ENCODE results near the gene SPG7.

The SPG7 gene

DNA sequence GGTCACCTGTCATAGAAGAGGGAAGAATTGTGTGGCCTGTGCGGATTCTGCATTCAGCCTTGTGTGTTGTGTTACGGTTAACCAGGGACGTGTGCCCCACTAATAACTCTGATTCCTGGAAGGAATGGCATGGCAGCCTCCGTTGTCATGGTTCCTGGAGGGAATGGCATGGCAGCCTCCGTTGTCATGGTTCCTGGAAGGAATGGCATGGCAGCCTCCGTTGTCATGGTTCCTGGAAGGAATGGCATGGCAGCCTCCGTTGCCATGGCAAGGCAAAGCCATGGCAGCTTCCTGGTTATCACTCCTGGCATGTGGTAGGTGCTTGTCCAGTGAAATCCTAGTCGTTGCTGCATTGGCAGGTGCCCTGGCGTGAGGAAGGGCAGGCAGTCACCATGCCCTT, 8.9 kb downstream of the SPG7 start:
- DNase-seq (ENCODE audit: low spot score): no peak

DNA sequence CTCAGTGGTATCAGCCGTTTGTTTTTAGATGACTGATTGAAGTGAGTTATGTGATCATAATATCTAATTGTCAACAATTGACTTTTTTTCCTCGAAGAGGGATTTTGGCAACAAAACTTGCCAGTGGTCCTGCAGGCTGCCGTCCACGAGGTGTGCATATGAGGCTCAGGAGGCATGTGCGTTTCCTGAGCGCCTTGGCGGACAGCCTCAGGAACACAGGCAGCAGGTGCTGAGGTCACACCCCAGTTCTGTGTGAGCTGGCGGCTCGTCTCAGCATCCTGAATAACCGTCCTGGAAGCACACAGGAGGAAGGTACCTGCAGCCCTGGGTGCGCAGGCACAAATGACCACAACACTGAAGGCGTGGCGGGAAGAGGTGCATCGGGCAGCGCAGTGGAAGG, 11.7 kb downstream of the SPG7 start:
- no peak for DNase-seq (ENCODE audit: low spot score)

DNA sequence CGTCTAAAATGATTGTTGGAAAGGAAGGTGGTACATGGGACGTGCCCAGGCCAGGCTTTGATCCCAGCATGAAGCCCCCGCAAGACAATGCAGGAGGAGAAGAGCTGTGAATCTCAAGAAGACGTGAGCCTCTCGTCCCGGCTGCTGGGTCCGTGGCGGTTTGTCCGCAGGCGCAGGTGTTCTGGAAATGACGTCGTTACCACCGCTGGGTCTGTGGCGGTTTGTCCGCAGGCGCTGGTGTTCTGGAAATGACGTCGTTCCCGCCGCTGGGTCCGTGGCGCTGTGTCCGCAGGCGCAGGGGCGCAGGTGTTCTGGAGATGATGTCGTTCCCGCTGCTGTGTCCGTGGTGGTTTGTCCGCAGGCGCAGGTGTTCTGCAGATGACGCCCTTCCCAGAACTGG, 14.1 kb downstream of the SPG7 start:
- DNase-seq (ENCODE audit: low spot score): no peak

DNA sequence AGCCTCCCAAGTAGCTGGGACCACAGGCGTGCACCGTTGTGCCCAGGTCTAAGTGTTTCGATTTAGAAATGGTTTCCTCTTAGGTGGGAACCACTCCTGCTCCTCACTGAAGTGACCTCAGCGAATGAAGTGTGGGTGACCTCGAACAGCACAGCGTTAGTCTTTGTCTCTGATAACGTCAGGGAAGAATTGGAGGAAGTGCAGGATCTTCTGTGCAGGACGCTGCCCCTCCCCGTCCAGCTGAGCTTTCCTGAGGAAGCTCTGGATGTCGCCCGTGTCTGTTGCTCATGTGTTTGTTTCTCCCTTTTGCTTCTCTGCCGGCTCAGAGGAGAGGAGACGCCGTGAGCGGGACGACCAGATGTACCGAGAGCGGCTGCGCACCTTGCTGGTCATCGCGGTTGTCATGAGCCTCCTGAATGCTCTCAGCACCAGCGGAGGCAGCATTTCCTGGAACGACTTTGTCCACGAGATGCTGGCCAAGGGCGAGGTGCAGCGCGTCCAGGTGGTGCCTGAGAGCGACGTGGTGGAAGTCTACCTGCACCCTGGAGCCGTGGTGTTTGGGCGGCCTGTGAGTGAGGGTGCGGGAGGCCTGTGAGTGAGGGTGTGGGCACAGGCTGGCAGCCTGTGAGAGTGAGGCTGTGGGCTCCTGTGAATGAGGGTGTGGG, 15.6 kb downstream of the SPG7 start:
- no peak for DNase-seq (ENCODE audit: low spot score)

DNA sequence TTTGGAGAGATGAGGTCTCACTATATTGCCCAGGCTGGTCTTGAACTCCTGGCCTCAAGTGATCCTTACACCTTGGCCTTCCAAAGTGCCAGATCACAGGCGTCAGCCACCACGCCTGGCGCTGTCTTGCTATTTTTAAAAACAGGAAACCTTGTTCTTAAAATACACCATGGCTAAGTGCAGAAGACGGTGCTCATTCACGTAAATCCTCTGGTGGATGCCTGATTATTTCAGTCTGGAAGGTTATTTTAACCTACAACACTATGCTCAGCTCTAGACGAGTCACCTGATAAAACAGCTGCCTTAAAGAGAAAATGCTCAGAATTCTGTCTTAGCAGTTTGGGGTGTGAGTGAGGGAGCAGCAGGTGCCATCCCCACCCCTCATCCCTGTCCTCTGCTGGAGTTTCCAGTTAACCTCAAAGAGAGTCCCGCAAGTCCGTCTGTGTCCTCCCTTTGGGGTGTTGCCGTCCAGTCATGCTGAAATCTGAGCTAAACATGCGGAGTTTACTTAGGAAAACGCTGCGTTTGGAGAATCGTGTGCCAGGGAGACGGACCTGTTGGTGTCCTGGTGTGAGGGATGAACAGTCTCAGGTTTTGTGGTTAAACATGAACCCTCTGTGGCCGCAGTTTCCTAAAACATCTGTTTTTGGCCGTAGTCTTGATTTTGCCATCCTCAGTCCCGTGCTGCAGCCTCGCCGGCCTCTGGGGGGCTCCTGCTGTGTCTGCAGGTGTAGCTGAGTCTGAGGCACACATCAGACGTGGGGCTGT, 17.1 kb downstream of the SPG7 start:
- no peak for DNase-seq (ENCODE audit: low spot score)

DNA sequence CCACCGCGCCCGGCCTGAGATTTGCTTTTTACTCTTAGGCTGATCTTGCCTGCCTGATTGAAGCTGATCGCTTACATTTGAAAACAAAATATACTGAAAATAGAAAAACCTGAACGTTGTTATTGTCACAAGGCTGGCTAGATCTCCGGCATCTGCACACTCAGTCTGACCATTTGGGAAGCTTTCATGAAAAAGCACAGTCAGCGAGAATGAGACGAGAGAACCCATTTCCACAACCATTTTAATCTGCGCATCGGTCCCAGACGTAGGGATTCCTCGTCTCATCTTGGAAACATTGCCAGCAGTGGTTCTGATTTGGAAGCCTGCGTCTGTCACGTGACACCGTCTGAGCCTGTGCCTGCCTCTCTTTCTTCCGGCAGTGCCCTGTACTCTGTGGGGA, 20.9 kb downstream of the SPG7 start:
- no peak for DNase-seq (ENCODE audit: low spot score)

DNA sequence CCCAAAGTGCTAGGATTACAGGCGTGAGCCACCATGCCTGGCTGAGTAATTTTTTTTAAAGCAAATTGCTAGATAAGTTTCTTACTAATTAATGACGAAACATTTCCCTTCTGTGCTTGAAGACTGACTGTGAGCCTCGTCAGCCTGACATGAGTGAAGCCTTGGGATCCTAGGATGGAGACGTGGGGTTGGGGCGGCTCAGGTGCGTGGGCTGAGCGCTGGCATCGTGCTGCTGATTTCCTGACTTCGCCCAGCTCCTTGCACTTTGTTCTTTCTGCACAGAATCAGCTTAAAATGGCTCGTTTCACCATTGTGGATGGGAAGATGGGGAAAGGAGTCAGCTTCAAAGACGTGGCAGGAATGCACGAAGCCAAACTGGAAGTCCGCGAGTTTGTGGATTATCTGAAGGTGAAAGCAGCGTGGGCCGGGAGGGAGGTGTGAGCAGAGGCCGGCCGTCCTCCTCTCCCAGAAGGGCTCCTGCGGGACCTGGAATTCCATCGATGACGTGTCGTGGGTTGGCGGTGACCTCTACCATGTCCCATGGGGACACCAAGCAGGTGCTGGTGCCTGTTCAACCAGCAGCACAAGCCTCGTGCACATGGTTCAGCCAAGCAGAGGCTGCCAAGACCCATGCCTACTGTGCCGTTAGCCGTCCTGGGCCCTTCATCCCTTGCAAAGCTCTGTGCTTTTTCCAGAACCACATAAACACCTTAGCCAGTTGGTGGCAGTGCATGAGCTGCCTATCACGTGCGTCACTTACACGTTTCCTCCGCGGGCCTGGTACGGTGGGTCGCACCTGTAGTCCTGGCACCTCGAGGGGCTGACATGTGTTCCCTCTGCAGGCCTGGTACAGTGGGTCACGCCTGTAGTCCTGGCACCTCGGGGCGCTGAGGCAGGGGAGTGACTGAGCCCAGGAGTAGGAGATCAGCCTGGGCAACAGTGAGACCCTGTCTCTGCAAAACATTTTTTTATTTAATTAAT, 22.5 kb downstream of the SPG7 start:
- no peak for DNase-seq (ENCODE audit: low spot score)

DNA sequence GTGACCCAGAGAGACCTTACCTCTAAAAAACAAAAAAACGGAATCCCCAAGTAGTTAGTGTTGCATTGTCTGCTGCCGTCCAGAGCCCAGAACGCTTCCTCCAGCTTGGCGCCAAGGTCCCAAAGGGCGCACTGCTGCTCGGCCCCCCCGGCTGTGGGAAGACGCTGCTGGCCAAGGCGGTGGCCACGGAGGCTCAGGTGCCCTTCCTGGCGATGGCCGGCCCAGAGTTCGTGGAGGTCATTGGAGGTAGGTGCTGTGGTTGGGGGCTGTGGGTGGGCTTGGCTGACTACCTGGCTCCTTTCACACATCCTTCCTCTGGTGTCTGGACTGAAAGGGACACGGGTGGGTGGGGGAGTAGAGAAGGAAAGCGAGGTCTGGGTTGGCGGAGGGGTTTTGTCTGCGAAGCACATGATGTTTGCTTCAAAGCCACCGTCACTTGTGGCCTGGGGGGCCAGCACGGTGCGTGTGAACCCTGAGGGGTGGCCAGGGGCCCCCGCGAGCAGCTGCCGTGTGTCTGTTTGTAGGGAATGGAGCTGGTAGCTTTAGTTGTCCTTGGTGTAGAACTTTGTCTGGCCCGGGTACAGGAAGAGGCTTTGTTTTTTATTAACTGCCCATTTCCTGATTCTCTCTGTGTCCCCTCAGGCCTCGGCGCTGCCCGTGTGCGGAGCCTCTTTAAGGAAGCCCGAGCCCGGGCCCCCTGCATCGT, 23.8 kb downstream of the SPG7 start:
- no peak for DNase-seq (ENCODE audit: low spot score)

DNA sequence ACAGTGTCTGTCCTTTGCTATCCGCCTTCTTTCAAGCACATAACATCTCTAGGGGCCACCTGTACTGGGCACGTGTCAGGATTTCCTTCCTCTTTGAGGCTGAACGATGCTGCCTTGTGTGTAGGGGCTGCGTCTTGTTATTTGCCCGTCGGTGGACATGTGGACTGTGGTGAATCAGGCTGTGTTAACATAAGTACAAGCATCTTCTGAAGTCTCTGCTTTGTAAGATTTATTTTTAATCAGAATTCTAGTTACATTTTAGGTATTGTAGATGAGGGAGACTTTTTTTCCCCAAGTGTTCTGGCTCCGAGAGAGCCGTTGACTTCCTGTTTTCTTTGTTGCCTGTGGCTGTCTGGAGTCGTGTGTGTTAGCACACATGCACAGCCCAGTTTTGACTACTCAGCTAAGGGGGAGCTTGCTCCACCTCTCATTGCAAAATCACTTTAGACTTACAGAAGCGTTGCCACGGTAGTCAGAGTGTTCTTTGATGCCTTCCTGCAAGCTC, 26.1 kb downstream of the SPG7 start:
- DNase-seq (ENCODE audit: low spot score): peak; percentile 51

DNA sequence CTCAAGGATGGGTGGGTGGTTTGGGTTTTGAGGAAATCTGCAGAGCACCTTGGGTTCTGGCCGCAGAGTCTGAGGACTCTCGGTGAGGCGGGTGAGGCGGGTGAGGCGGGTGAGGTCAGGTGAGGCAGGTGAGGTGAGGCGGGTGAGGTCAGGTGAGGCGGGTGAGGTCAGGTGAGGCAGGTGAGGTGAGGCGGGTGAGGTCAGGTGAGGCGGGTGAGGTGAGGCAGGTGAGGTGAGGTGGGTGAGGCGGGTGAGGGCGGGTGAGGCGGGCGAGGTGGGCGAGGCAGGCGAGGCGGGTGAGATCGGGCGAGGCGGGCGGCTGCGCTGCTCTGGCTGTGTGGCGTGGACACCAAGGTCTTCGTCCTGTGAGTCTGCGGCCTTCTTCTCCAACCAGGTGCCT, 28.2 kb downstream of the SPG7 start:
- DNase-seq (ENCODE audit: low spot score): no peak

DNA sequence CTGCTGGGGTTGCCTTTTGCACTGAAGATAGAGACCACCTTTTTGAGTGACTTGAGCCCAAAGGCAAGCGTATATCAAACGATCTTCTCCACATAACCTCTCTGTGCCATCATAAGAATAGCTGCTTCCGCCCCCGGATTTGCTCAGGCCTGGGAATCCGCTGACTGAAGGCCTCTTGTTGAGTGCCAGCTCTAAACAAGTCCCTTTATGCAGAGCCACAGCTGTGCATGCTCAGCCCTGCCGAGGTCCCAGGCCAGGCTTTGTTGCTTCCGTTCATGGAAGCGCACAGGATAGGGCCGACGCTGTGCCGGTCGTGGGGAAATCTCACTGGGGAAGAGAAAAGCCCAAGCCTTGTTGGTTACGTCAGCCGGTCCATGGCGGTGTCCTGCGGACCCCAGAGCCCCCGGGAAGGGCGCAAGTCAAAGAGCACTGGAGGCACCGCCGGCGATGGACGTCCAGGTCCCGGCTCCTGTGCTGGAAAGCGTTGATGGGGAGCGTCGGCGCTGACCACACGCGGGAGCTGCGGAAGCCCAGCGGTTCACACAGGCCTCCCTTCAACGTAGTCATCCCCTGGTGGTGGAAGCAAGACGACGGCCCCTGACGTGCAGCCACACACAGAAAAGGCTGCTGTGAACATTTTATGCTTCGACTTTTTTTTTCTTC, 28.8 kb downstream of the SPG7 start:
- DNase-seq (ENCODE audit: low spot score): peak; percentile 90

DNA sequence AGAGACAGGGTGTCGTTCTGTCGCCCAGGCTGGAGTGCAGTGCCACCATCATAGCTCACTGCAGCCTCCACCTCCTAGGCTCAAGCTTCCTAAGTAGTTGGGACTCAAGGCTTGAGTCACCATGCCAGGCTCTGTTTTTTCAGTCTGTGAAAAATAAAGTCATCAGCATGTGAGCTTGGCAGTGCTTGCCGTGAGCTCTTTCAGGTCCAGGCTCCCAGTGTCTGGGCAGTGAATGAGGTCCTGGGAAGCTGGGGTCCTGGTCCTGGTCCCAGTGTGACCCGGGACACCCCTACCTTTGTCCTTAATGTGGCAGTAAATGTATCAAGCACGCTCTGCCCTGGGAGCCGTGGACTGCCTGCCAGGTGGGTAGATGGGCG, 29.3 kb downstream of the SPG7 start:
- peak; percentile 31 for DNase-seq (ENCODE audit: low spot score)

DNA sequence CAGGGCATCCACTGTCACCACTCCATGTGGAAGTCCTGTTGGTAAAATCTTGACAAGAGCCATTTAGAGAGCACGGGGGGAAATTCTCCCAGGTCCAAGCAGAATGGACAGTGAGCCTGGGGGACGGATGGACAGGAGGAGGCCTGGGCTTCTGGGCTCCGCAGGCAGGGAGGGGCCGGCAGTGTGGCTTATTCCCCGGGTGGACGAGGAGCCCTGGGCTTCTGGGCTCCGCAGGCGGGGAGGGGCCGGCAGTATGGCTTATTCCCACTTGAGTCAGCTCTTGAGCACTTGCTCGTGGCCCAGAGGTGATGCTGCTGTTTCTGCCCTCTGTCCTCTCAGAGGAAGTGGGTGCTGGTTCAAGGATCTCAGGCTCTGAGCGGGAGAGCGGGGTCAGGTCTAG, 30.1 kb downstream of the SPG7 start:
- no peak for DNase-seq (ENCODE audit: low spot score)

DNA sequence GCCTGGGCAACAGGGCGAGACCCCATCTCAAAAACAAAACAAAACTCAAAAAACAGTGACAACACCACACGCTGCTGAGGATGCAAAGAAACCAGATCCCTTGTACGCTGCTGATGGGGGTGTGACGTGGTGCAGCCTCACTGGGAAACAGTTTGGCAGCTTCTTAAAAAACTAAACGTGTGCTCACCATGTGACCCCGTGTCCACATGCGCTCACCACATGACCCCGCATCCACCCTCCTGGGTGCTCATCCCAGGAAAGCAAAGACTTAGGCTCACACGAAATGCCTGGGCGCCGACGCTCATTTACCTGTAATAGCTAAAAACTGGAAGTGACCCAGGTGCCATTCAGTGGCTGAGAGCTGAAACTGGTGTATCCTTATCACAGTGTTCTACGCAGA, 32.4 kb downstream of the SPG7 start:
- DNase-seq (ENCODE audit: low spot score): no peak

DNA sequence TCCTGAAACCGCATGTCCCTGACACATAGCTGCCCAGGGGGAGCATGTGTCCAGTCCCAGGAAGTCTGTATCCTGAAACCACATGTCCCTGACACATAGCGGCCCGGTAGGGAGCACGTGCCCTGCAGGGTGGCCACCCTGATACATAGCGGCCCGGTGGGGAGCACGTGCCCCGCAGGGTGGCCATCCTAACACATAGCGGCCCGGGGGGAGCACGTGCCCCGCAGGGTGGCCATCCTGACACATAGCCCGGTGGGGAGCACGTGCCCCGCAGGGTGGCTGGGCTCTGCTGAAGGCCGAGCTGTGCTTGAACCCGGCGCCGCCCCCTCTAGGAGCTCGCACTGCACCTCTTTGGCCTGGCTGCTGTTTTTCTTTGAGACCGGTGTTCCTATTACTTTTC, 33.6 kb downstream of the SPG7 start:
- DNase-seq (ENCODE audit: low spot score): no peak

DNA sequence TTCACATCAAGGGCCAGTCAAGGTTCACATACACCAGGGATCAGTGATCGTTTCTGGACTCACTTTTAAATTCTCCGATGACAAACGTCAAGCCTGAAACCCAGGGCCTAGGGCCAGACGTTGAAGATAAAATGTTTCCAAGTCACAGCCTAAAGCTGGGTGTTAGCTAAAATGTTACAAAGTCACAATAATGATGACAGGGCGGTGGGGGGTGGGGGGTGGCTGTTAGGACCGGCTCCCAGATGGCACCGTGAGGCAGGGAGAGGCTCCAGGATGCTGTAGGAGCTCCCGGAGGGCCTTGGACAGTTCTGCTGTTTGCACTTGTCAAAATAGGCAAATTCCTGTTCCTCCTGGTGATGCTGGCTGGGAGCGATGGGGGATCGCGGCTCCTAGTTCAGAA, 35.9 kb downstream of the SPG7 start:
- no peak for DNase-seq (ENCODE audit: low spot score)

DNA sequence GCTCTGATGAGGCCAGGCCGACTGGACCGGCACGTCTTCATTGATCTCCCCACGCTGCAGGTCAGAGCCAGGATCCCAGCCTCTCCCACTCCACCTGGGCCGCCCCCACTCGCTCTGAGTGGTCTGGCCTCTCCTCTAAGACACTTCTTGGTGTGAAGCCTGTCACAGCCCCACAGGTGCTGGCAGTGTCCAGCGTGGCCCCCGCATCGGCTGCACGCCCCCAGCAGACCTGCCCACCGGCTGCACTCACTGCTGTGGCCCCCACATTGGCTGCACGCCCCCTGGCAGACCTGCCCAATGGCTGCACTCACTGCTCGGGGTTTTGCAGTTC, 36.5 kb downstream of the SPG7 start:
- no peak for DNase-seq (ENCODE audit: low spot score)

DNA sequence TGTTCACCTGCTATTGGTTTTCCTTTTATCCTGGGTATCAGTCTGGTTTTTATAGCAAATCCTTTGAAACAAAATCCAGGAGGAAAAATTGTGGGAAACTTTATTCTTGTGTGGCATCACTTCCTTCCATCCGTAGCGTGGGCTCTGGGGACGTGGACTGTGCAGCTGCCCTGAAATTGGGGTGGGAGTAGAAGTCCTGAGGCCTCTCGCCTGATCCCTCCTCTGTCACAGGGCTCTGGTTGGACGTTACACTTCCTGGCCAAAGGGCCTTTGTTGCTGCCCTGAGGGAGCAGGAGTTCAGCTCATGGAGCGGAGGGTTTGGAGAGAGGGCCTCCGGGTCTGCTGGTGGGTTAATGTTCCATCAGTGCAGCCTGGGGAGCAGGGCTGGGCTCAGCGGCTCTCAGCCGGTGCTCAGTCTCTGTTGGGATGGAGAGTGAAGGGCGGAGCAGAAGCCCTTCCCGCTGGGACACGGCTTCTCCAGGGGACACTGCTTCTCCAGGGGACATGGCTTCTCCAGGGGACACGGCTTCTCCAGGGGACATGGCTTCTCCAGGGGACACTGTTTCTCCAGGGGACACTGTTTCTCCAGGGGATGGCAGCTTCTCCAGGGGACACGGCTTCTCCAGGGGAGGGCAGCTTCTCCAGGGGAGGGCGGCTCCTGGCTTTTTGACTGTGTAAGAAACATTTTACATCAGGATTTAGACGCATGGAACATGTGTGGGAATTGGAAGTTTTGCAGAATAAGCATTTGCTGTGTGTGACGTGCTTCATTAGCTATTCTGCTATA, 37.0 kb downstream of the SPG7 start:
- DNase-seq (ENCODE audit: low spot score): no peak

DNA sequence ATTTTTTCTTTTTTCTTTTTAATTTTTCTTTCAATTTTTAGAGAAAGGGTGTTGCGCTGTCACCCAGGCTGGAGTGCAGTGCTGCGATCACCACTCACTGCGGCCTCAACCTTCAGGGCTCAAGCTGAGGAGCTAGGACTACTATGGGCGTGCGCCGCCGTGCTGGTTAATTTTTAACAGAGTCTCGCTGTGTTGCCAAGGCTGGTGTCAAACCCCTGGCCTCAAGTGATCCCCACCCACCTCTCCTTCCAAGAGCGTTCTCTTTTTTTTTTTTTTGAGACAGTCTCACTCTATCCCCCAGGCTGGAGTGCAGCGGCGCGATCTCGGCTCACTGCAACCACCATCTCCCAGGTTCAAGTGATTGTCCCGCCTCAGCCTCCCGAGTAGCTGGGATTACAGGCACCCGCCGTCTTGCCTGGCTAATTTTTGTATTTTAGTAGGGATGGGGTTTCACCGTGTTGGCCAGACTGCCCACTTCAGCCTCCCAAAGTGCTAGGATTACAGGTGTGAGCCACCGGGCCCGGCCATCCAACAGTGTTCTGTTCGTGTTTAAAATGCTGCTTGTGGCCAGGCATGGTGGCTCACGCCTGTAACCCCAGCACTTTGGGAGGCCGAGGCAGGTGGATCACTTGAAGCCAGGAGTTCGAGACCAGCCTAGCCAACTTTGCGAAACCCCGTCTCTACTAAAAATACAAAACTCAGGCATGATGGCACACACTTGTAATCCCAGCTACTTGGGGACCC, 37.8 kb downstream of the SPG7 start:
- DNase-seq (ENCODE audit: low spot score): no peak

DNA sequence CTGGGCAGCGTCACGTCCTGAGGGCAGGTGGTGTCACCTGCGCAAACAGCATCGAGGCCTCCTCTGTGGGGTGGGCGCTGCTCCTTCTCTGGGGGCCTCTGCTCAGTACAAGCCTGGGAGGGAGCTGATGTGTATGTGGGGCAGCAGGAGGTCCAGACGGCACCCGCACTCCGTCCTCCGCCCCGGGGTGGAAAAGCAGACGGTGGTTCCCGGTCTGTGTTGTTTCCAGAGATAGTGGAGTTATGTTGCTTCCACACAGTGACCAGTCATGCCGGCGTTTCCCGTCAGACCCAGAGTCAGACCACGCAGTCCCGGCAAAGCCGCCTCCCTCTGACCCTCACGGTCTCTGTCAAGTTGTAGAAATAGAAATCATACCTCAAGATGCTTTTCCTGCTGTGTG, 38.6 kb downstream of the SPG7 start:
- no peak for DNase-seq (ENCODE audit: low spot score)
